SK-N-SH (cell line): ENCODE data around the gene SCO1. TPM values are rescaled to one million over a fixed set of nuclear protein-coding genes. Genes with fewer than 3 reads are reported as not detected.

ENCODE experiments used
- CTCF ChIA-PET: fragments of 300-600, 350-600 bp; formaldehyde crosslinking; extraction: SDS; loops from one replicate; lab custom pipeline; 2021; lab: Yijun Ruan, JAX
- POLR2A ChIA-PET: fragments of 350-600 bp; sonication (Branson Sonifier 250); formaldehyde crosslinking; extraction: SDS; loops from one replicate; lab custom pipeline; 2020; ENCODE audit warnings: antibody characterized with exemption, inconsistent platforms; lab: Yijun Ruan, JAX
- DNase-seq: peaks from one replicate; pipeline ENCODE4 v3.0.0; 2012
- H2AFZ ChIP-seq: fragments of 200-600 bp; sonication (generic); 2 replicates; pipeline ENCODE4 v1.8.1; 2016; ENCODE audit warnings: antibody characterized with exemption, mild to moderate bottlenecking, low read depth
- H3F3A ChIP-seq: fragments of 200-600 bp; sonication (generic); replicated peaks from 2 replicates; pipeline ENCODE3; 2016; ENCODE audit warnings: antibody characterized with exemption, mild to moderate bottlenecking; ENCODE audit not compliant: insufficient read depth
- H3K27ac ChIP-seq, 2 experiments: fragments of 200-500 bp in 1 of 2; fragments of 200-600 bp in 1 of 2; sonication (Bioruptor generic) in 1 of 2; sonication (generic), shearing (Covaris generic) in 1 of 2; 2 replicates each; pipeline versions ENCODE4 v1.5.1 to v1.6.1; 2014 to 2016; ENCODE audit warnings: low read depth in 2 of 2, inconsistent platforms in 1 of 2, low read length in 1 of 2, mild to moderate bottlenecking in 1 of 2, mixed read lengths in 1 of 2
- H3K27me3 ChIP-seq: fragments of 200-600 bp; sonication (generic), shearing (Covaris generic); 2 replicates; pipeline ENCODE4 v1.6.1; 2016; ENCODE audit warnings: mixed run types; ENCODE audit not compliant: insufficient read depth
- H3K36me3 ChIP-seq, 2 experiments: fragments of 200-500 bp in 1 of 2; fragments of 200-600 bp in 1 of 2; sonication (Bioruptor generic) in 1 of 2; sonication (generic) in 1 of 2; replicated peaks in 1 of 2; 2 replicates each; pipeline versions ENCODE3 to v1.5.1; 2014 to 2016; ENCODE audit warnings: low read length in 1 of 2, mild to moderate bottlenecking in 1 of 2; ENCODE audit not compliant: insufficient read depth in 2 of 2, control insufficient read depth in 1 of 2
- H3K4me1 ChIP-seq, 2 experiments: fragments of 200-500 bp in 1 of 2; fragments of 200-600 bp in 1 of 2; sonication (Bioruptor generic) in 1 of 2; sonication (generic), shearing (Covaris generic) in 1 of 2; 2 replicates each; pipeline versions ENCODE4 v1.5.1 to v1.6.1; 2014 to 2016; ENCODE audit warnings: low read depth in 1 of 2, low read length in 1 of 2, mixed run types in 1 of 2; ENCODE audit not compliant: insufficient read depth in 2 of 2, control insufficient read depth in 1 of 2
- H3K4me2 ChIP-seq: fragments of 200-600 bp; sonication (generic), shearing (Covaris generic); 2 replicates; pipeline ENCODE4 v1.6.1; 2017; ENCODE audit warnings: mixed run types
- H3K4me3 ChIP-seq, 2 experiments: fragments of 200-500 bp in 1 of 2; fragments of 200-600 bp in 1 of 2; sonication (Bioruptor generic) in 1 of 2; sonication (generic), shearing (Covaris generic) in 1 of 2; 2 replicates each; pipeline versions ENCODE4 v1.5.1 to v1.8.1; 2014 to 2016; ENCODE audit warnings: low read depth in 2 of 2, inconsistent platforms in 1 of 2, low read length in 1 of 2, mild to moderate bottlenecking in 1 of 2, mixed read lengths in 1 of 2, moderate library complexity in 1 of 2
- H3K79me2 ChIP-seq: fragments of 200-600 bp; sonication (generic); 2 replicates; pipeline ENCODE4 v1.8.1; 2017; ENCODE audit warnings: mild to moderate bottlenecking; ENCODE audit not compliant: insufficient read depth
- H3K9ac ChIP-seq: fragments of 200-600 bp; sonication (generic); 2 replicates; pipeline ENCODE4 v1.6.1; 2017; ENCODE audit warnings: mixed run types
- H3K9me2 ChIP-seq: fragments of 200-600 bp; sonication (generic); 2 replicates; pipeline ENCODE4 v1.6.1; 2017; ENCODE audit warnings: mixed run types
- H3K9me3 ChIP-seq: fragments of 200-600 bp; sonication (generic); 2 replicates; pipeline ENCODE4 v1.6.1; 2017; ENCODE audit warnings: mixed run types, mild to moderate bottlenecking, moderate library complexity
- H4K20me1 ChIP-seq: fragments of 200-600 bp; sonication (generic); 2 replicates; pipeline ENCODE4 v1.6.1; 2017; ENCODE audit warnings: mild to moderate bottlenecking, mixed run types; ENCODE audit not compliant: insufficient read depth
- ELF1 ChIP-seq: IDR thresholded peaks from 2 replicates; pipeline ENCODE4 v1.4.0; 2012
- EP300 ChIP-seq, 2 experiments: IDR thresholded peaks; 2 replicates each; pipeline versions ENCODE4 v1.4.0 to v1.6.1; 2012; ENCODE audit warnings: borderline replicate concordance in 1 of 2, low read depth in 1 of 2, low read length in 1 of 2
- EZH2phosphoT487 ChIP-seq: fragments of 200-600 bp; sonication (generic); IDR thresholded peaks from 2 replicates; pipeline ENCODE4 v1.6.1; 2017; ENCODE audit warnings: low read depth, mixed run types, mild to moderate bottlenecking, antibody characterized with exemption, moderate library complexity, borderline replicate concordance
- FOXM1 ChIP-seq: IDR thresholded peaks from 2 replicates; pipeline ENCODE4 v1.4.0; 2012; ENCODE audit warnings: low read depth, mild to moderate bottlenecking
- GATA2 ChIP-seq: sonication (generic); formaldehyde crosslinking; IDR thresholded peaks from 2 replicates; pipeline ENCODE4 v1.5.0; 2020; ENCODE audit warnings: mild to moderate bottlenecking, missing genetic modification reagents
- IRF3 ChIP-seq: fragments of 150-350 bp; IDR thresholded peaks from 2 replicates; pipeline ENCODE4 v1.6.1; 2016; ENCODE audit warnings: mild to moderate bottlenecking, low read depth, low read length
- MAX ChIP-seq: IDR thresholded peaks from 2 replicates; pipeline ENCODE4 v1.4.0; 2012; ENCODE audit warnings: low read depth
- MXI1 ChIP-seq: IDR thresholded peaks from 2 replicates; pipeline ENCODE4 v1.6.1; 2012; ENCODE audit warnings: mild to moderate bottlenecking, low read depth, low read length, improper control_type of control experiment
- RAD21 ChIP-seq: IDR thresholded peaks from 2 replicates; pipeline ENCODE4 v1.6.1; 2012; ENCODE audit warnings: mild to moderate bottlenecking, low read length
- REST ChIP-seq: IDR thresholded peaks from 2 replicates; pipeline ENCODE4 v1.6.1; 2012; ENCODE audit warnings: mild to moderate bottlenecking, low read depth, low read length, moderate library complexity
- RFX5 ChIP-seq: IDR thresholded peaks from 2 replicates; pipeline ENCODE4 v1.6.1; 2012; ENCODE audit warnings: mild to moderate bottlenecking, improper control_type of control experiment, low read length
- SIN3A ChIP-seq: IDR thresholded peaks from 2 replicates; pipeline ENCODE4 v1.6.1; 2012; ENCODE audit warnings: low read depth, mild to moderate bottlenecking, low read length, moderate library complexity, borderline replicate concordance
- SMC3 ChIP-seq: IDR thresholded peaks from 2 replicates; pipeline ENCODE4 v1.6.1; 2012; ENCODE audit warnings: low read depth, low read length, improper control_type of control experiment
- YY1 ChIP-seq: IDR thresholded peaks from 2 replicates; pipeline ENCODE4 v1.4.0; 2012; ENCODE audit warnings: low read depth, mild to moderate bottlenecking
- ZBTB33 ChIP-seq: IDR thresholded peaks from 2 replicates; pipeline ENCODE4 v1.4.0; 2012; ENCODE audit warnings: low read depth, borderline replicate concordance
- WGBS: methylation state at CpG from one replicate; pipeline ENCODE4 v1.1.6; 2017; ENCODE audit warnings: low lambda C conversion rate; 5-methylcytosine and 5-hydroxymethylcytosine counted together
- polyA plus RNA-seq, 3 experiments: library from polyadenylated mRNA; depleted of rRNA; stranded (reverse); fragments of >200 nt; gene quantifications; 2 replicates each; pipeline ENCODE4 v1.2.3, GENCODE V29; 2012

SCO1 gene
- polyA plus RNA-seq, 1 of the 3 experiments (the other 2 are of a cell fraction): 28.6 TPM

- no peaks in the 10 kb centered on the region for H3K36me3 ChIP-seq
- H3K9me3 ChIP-seq: no peaks in the 10 kb centered on the region
- TF ChIP-seq RFX5 (no peak), FOXM1 (no peak), GATA2 (CRISPR knock-in tag) (no peak), SMC3 (no peak), RAD21 (no peak), REST (no peak), ELF1 (no peak), SIN3A (no peak), MXI1 (no peak), MAX (no peak)
- TF ChIP-seq, all 33 proteins: peak for 0
- POLR2A ChIA-PET: no interaction called here
- H3F3A ChIP-seq: no peaks in the 10 kb centered on the region
- H3K9me2 ChIP-seq: no peaks in the 10 kb centered on the region
- DNase-seq: no peak
- WGBS: 87% methylated on average over 9 of the region's 11 CpGs
- no peaks in the 10 kb centered on the region for H3K27me3 ChIP-seq
- no peaks in the 10 kb centered on the region for H4K20me1 ChIP-seq
- no peak overlapping the region for H3K4me3 ChIP-seq
- no peak overlapping the region for H3K27ac ChIP-seq
- H3K4me1 ChIP-seq: peaks cover 0 to 3% of the 10 kb centered on the region in 2 experiments; a peak in 1 of 4 replicates
- H2AFZ ChIP-seq: no peak overlapping the region
- H3K9ac ChIP-seq: no peak overlapping the region
- no peaks in the 10 kb centered on the region for H3K79me2 ChIP-seq
- CTCF ChIA-PET: interaction anchor here (1.0 to 5.0 kb wide), 4 partner anchors 7 to 192 kb away, joined by 3 to 38 read pairs (median 4); no protein-coding TSS in a partner anchor
- H3K4me2 ChIP-seq: no peak overlapping the region
Measured at GRCh38 chr17:10652984-10653659, 44.2 kb downstream of the SCO1 start.

- no peaks in the 10 kb centered on the region for H3F3A ChIP-seq
- H3K9me2 ChIP-seq: no peaks in the 10 kb centered on the region
- no peak overlapping the region for H3K4me3 ChIP-seq
- no peaks in the 10 kb centered on the region for H3K79me2 ChIP-seq
- H3K9ac ChIP-seq: no peak overlapping the region
- H4K20me1 ChIP-seq: no peaks in the 10 kb centered on the region
- H3K27ac ChIP-seq: no peak overlapping the region
- ChIA-PET CTCF (interaction anchor here (1.0 kb wide), 1 partner anchor 193 kb away, joined by 3 read pairs; no protein-coding TSS in a partner anchor), POLR2A (no interaction called here)
- no peak overlapping the region for H2AFZ ChIP-seq
- H3K9me3 ChIP-seq: no peaks in the 10 kb centered on the region
- no peaks in the 10 kb centered on the region for H3K36me3 ChIP-seq
- H3K4me1 ChIP-seq: no peaks in the 10 kb centered on the region; a peak in 1 of 4 replicates
- no peak overlapping the region for H3K4me2 ChIP-seq
- no peak for DNase-seq
- WGBS: 80% methylated on average over 9 of the region's 9 CpGs
- H3K27me3 ChIP-seq: no peaks in the 10 kb centered on the region
- no peak for TF ChIP-seq RFX5
- no peak for TF ChIP-seq REST
- no peak for TF ChIP-seq EP300 (IDR thresholded peaks at IDR 0.05; ENCODE audit: borderline replicate concordance in 1 of 2, low read depth in 1 of 2, low read length in 1 of 2)
- TF ChIP-seq EZH2phosphoT487: no peak
- TF ChIP-seq IRF3: no peak
- no peak for TF ChIP-seq YY1
- no peak for TF ChIP-seq ZBTB33
Measured at GRCh38 chr17:10651927-10652326, 45.4 kb downstream of the SCO1 start.
